Neural progenitor cell (in vitro differentiated cells): ENCODE data around the gene TET2. TPM values are rescaled to one million over a fixed set of nuclear protein-coding genes. Genes with fewer than 3 reads are reported as not detected.
A peak's percentile ranks its signal among the peaks of the same experiment; 100 is the strongest.

Experiments used
- DNase-seq: peaks from one replicate; pipeline ENCODE4 v3.0.0-alpha.2; 2016; ENCODE audit warnings: low spot score
- H2AFZ ChIP-seq: fragments of 200-600 bp; sonication (generic); replicated peaks from 2 replicates; pipeline ENCODE4 v1.6.1; 2016; ENCODE audit warnings: antibody characterized with exemption
- H3F3A ChIP-seq: fragments of 200-600 bp; sonication (generic); 2 replicates; pipeline ENCODE4 v1.6.1; 2016; ENCODE audit warnings: antibody characterized with exemption, low read depth
- H3K27ac ChIP-seq: fragments of 200-600 bp; sonication (generic); 2 replicates; pipeline ENCODE4 v1.5.1; 2016; ENCODE audit warnings: mild to moderate bottlenecking
- H3K27me3 ChIP-seq: fragments of 200-600 bp; sonication (generic); 2 replicates; pipeline ENCODE4 v1.6.1; 2016; ENCODE audit warnings: mild to moderate bottlenecking, moderate library complexity
- H3K36me3 ChIP-seq: fragments of 200-600 bp; sonication (generic); 2 replicates; pipeline ENCODE4 v1.5.1; 2016
- H3K4me1 ChIP-seq: fragments of 200-600 bp; sonication (generic); 2 replicates; pipeline ENCODE4 v1.6.1; 2016; ENCODE audit warnings: mixed run types
- H3K4me2 ChIP-seq: fragments of 200-600 bp; sonication (generic); 2 replicates; pipeline ENCODE4 v1.6.1; 2016
- H3K4me3 ChIP-seq: fragments of 200-600 bp; sonication (generic); 2 replicates; pipeline ENCODE4 v1.5.1; 2016
- H3K79me2 ChIP-seq: fragments of 200-600 bp; sonication (generic); 2 replicates; pipeline ENCODE4 v1.6.1; 2016; ENCODE audit warnings: low read depth
- H3K9ac ChIP-seq: fragments of 200-600 bp; sonication (generic); 2 replicates; pipeline ENCODE4 v1.6.1; 2016
- H3K9me3 ChIP-seq: fragments of 200-600 bp; sonication (generic); 2 replicates; pipeline ENCODE4 v1.5.1; 2016; ENCODE audit warnings: low read depth
- H4K20me1 ChIP-seq: fragments of 200-600 bp; sonication (generic); 2 replicates; pipeline ENCODE4 v1.6.1; 2016; ENCODE audit warnings: low read depth
- H3K27ac Mint-ChIP-seq: 3 replicates; pipeline ENCODE4 v1.8.0; 2021; ENCODE audit warnings: mixed read lengths
- H3K27me3 Mint-ChIP-seq: 2 replicates; pipeline ENCODE4 v1.8.0; 2022; ENCODE audit warnings: low read depth, mild to moderate bottlenecking, inconsistent platforms, moderate library complexity, mixed read lengths; ENCODE audit not compliant: insufficient read depth
- H3K36me3 Mint-ChIP-seq: 3 replicates; pipeline ENCODE4 v1.8.0; 2021; ENCODE audit warnings: mixed read lengths
- H3K4me1 Mint-ChIP-seq: 3 replicates; pipeline ENCODE4 v1.8.0; 2021; ENCODE audit warnings: mixed read lengths
- H3K4me3 Mint-ChIP-seq: 3 replicates; pipeline ENCODE4 v1.8.0; 2021; ENCODE audit warnings: mild to moderate bottlenecking, moderate library complexity, mixed read lengths
- H3K9me3 Mint-ChIP-seq: 3 replicates; pipeline ENCODE4 v1.8.0; 2020; ENCODE audit warnings: mixed read lengths
- CTCF ChIP-seq: fragments of 200-600 bp; sonication (generic); IDR thresholded peaks from 2 replicates; pipeline ENCODE4 v1.5.1; 2017; ENCODE audit warnings: antibody characterized with exemption, mild to moderate bottlenecking
- EZH2 ChIP-seq: fragments of 200-600 bp; sonication (generic); IDR thresholded peaks from 2 replicates; pipeline ENCODE4 v1.6.1; 2017; ENCODE audit warnings: antibody characterized with exemption, mild to moderate bottlenecking, moderate library complexity
- EZH2phosphoT487 ChIP-seq: fragments of 200-600 bp; sonication (generic); IDR thresholded peaks from 2 replicates; pipeline ENCODE4 v1.6.1; 2017; ENCODE audit warnings: antibody characterized with exemption
- total RNA-seq: library from RNA; depleted of rRNA; stranded (reverse); fragments of >200 nt; gene quantifications from 2 replicates; pipeline ENCODE4 v1.2.3, GENCODE V29; 2015; ENCODE audit warnings: low replicate concordance

Gene TET2
- total RNA-seq, 1 donor from 2014 or later = 17.0 TPM

DNA sequence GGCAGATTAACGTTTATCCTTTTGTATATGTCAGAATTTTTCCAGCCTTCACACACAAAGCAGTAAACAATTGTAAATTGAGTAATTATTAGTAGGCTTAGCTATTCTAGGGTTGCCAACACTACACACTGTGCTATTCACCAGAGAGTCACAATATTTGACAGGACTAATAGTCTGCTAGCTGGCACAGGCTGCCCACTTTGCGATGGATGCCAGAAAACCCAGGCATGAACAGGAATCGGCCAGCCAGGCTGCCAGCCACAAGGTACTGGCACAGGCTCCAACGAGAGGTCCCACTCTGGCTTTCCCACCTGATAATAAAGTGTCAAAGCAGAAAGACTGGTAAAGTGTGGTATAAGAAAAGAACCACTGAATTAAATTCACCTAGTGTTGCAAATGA, 94.8 kb downstream of the TET2 start:
- H3K27ac Mint-ChIP-seq = no peak overlapping the region
- Histone ChIP-seq H3K36me3 (no peaks in the 10 kb centered on the region), H3K79me2 (no peaks in the 10 kb centered on the region), H3K4me2 (no peak overlapping the region), H3K4me3 (no peak overlapping the region), H3K27ac (no peak overlapping the region), H3K9me3 (no peaks in the 10 kb centered on the region), H3K27me3 (no peaks in the 10 kb centered on the region), H3F3A (no peaks in the 10 kb centered on the region), H2AFZ (no peak overlapping the region), H4K20me1 (no peaks in the 10 kb centered on the region), H3K9ac (no peak overlapping the region), H3K4me1 (peaks cover 4% of the 10 kb centered on the region)
- no peak for TF ChIP-seq CTCF
- no peak for TF ChIP-seq EZH2
- no peak for TF ChIP-seq EZH2phosphoT487
- no peaks in the 10 kb centered on the region for H3K27me3 Mint-ChIP-seq
- H3K36me3 Mint-ChIP-seq = peaks cover 29% of the 10 kb centered on the region
- no peak for DNase-seq
- no peak overlapping the region for H3K4me3 Mint-ChIP-seq
- no peaks in the 10 kb centered on the region for H3K4me1 Mint-ChIP-seq
- H3K9me3 Mint-ChIP-seq = no peaks in the 10 kb centered on the region

DNA sequence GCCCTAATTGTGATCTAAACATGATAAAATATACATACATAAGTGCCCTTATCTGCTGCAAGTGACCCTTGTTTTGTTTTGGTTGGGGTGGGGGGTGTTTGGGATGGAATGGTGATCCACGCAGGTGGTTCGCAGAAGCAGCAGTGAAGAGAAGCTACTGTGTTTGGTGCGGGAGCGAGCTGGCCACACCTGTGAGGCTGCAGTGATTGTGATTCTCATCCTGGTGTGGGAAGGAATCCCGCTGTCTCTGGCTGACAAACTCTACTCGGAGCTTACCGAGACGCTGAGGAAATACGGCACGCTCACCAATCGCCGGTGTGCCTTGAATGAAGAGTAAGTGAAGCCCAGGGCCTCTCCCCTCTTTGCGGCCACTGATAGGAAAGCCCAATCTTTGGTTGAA, 96.8 kb downstream of the TET2 start:
- H3K4me3 ChIP-seq = no peak overlapping the region
- peaks cover 21% of the 10 kb centered on the region for H3K36me3 Mint-ChIP-seq
- TF ChIP-seq EZH2 = no peak
- TF ChIP-seq CTCF = no peak
- no peak for TF ChIP-seq EZH2phosphoT487
- no peaks in the 10 kb centered on the region for H3K36me3 ChIP-seq
- no peak overlapping the region for H3K4me2 ChIP-seq
- no peak overlapping the region for H3K27ac Mint-ChIP-seq
- peaks cover 10% of the 10 kb centered on the region for H3K4me1 Mint-ChIP-seq
- no peaks in the 10 kb centered on the region for H3K9me3 ChIP-seq
- no peak overlapping the region for H2AFZ ChIP-seq
- H3K27me3 Mint-ChIP-seq = no peaks in the 10 kb centered on the region
- peaks cover 8% of the 10 kb centered on the region for H3K4me1 ChIP-seq
- no peaks in the 10 kb centered on the region for H3F3A ChIP-seq
- no peaks in the 10 kb centered on the region for H3K9me3 Mint-ChIP-seq
- H3K4me3 Mint-ChIP-seq = no peak overlapping the region
- no peak overlapping the region for H3K27ac ChIP-seq
- H4K20me1 ChIP-seq = no peaks in the 10 kb centered on the region
- H3K27me3 ChIP-seq = no peaks in the 10 kb centered on the region
- no peaks in the 10 kb centered on the region for H3K79me2 ChIP-seq
- no peak for DNase-seq
- no peak overlapping the region for H3K9ac ChIP-seq

GRCh38 chr4:105246712-105247111, 100.0 kb downstream of the TET2 start:
- H3K79me2 ChIP-seq = no peaks in the 10 kb centered on the region
- peaks cover 9% of the 10 kb centered on the region for H3K36me3 Mint-ChIP-seq
- H2AFZ ChIP-seq = no peak overlapping the region
- H3K9me3 Mint-ChIP-seq = no peaks in the 10 kb centered on the region
- no peaks in the 10 kb centered on the region for H3F3A ChIP-seq
- no peak overlapping the region for H3K27ac ChIP-seq
- no peaks in the 10 kb centered on the region for H3K27me3 ChIP-seq
- peaks cover 10% of the 10 kb centered on the region for H3K4me1 Mint-ChIP-seq
- H3K27ac Mint-ChIP-seq = no peak overlapping the region
- no peak for TF ChIP-seq CTCF
- no peak for TF ChIP-seq EZH2
- no peak for TF ChIP-seq EZH2phosphoT487
- no peak overlapping the region for H3K4me2 ChIP-seq
- no peak overlapping the region for H3K4me3 ChIP-seq
- H3K27me3 Mint-ChIP-seq = no peaks in the 10 kb centered on the region
- H4K20me1 ChIP-seq = no peaks in the 10 kb centered on the region
- H3K4me3 Mint-ChIP-seq = no peak overlapping the region
- peaks cover 8% of the 10 kb centered on the region for H3K4me1 ChIP-seq
- no peaks in the 10 kb centered on the region for H3K9me3 ChIP-seq
- peak; percentile 39 for DNase-seq
- no peak overlapping the region for H3K9ac ChIP-seq
- H3K36me3 ChIP-seq = no peaks in the 10 kb centered on the region

DNA sequence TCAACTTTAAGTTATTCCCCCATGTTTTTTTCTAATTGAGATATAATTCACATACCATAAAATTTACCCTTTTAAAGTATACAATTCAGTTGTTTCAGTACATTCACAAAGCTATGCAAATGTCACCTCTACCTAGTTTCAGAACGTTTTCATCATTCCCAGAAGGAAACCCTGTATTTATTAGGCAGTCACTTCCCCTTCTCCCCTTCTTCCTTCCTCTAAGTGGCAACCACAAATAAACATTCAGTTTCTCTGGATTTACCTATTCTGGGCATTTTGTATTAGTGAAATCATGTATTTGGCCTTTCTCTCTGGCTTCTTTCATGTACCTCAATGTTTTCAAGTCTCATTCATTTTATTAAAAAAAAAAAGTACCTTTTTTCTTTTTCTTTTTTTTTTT, 101.9 kb downstream of the TET2 start:
- no peak for TF ChIP-seq CTCF
- no peak for TF ChIP-seq EZH2phosphoT487
- no peak for TF ChIP-seq EZH2
- H3K4me1 Mint-ChIP-seq = peaks cover 10% of the 10 kb centered on the region
- Histone ChIP-seq H4K20me1 (no peaks in the 10 kb centered on the region), H3K79me2 (no peaks in the 10 kb centered on the region), H2AFZ (no peak overlapping the region), H3K4me3 (no peak overlapping the region), H3K27ac (no peak overlapping the region), H3K9me3 (no peaks in the 10 kb centered on the region), H3F3A (no peaks in the 10 kb centered on the region), H3K4me1 (peaks cover 8% of the 10 kb centered on the region), H3K36me3 (no peaks in the 10 kb centered on the region), H3K9ac (no peak overlapping the region), H3K4me2 (no peak overlapping the region), H3K27me3 (no peaks in the 10 kb centered on the region)
- no peak for DNase-seq
- H3K9me3 Mint-ChIP-seq = peaks cover 3% of the 10 kb centered on the region
- H3K4me3 Mint-ChIP-seq = no peak overlapping the region
- H3K27me3 Mint-ChIP-seq = no peaks in the 10 kb centered on the region
- no peak overlapping the region for H3K27ac Mint-ChIP-seq
- peaks cover 18% of the 10 kb centered on the region for H3K36me3 Mint-ChIP-seq
